GM18861 (cell line): Measurements from ENCODE around the gene TET1.
"Not testable (repeated sequence)": the region's sequence is repeated elsewhere in the genome, so short reads cannot be mapped to it uniquely, and the experiment has no call there.

Source experiments
- ATAC-seq: cut with Tn5 transposase; IDR thresholded peaks from one replicate; pipeline ENCODE4 v1.9.1; 2021; ENCODE audit not compliant: unreplicated experiment

The TET1 gene

DNA sequence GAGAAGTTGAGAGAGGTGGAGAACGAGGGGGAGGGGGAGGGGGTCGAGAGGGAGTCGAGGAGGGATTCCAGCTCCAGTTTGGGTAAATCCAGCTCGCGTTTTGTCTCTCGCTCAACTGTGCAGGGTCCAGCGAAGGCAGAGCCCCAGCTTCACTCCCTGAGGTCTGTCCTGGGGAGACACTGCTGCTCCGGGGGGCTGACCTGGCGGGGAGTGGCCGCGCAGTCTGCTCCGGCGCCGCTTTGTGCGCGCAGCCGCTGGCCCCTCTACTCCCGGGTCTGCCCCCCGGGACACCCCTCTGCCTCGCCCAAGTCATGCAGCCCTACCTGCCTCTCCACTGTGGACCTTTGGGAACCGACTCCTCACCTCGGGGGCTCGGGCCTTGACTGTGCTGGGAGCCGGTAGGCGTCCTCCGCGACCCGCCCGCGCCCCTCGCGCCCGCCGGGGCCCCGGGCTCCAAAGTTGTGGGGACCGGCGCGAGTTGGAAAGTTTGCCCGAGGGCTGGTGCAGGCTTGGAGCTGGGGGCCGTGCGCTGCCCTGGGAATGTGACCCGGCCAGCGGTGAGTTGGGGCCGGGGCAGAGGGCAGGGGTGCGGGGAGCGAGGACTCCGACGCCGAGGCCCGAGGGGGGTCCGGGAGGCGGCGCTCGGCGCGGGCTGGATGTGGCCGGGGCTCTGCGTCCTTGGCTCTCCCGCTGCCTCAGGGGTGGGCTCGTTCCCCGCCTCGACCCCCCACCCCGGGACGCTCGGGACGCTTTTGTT lies at the start of gene TET1:
TET1 (plus strand) TSS at position 152 of the 757 bp plus-strand sequence. CDS start 12,002 bp downstream, outside the sequence.
- ATAC-seq = no peak

DNA sequence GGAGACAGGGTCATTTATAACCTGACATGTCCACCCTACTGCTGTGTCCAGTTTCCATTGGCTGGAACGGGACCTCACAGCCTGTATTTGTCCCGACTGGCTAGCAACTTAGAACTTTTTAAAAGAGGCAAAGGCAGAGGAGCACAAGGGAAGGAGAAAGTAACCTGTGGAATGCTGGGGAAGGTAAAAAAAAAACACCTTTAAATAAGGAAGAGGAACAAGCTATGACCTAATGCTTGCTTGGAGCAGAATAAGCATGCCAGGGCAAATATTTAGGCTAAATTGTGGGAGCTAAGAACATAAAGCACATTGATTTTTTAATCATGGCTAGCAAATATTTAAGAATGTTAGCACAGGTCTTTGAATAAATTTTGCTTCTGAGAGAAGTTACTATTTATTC lies 43.9 kb upstream of the TET1 start:
- not testable (repeated sequence) for ATAC-seq

DNA sequence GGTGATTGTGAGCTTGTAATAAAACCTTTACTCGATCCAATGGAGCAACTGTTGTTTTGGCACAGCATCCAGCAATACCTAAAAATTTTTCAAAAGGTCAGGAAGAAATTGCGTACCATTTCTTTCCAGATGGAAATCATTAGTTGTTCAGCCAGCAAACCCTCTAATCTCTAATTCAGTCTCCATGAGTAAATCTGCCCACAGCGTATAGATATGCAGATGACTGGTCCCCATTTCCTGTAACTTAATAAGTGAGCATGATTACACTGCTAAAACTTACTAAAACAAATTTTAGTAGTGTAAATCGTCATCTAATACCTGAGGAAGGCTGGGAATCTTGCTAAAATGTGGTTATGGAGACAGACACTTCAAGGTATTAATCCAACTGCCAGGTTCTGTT lies 43.4 kb upstream of the TET1 start:
- ATAC-seq = no peak

DNA sequence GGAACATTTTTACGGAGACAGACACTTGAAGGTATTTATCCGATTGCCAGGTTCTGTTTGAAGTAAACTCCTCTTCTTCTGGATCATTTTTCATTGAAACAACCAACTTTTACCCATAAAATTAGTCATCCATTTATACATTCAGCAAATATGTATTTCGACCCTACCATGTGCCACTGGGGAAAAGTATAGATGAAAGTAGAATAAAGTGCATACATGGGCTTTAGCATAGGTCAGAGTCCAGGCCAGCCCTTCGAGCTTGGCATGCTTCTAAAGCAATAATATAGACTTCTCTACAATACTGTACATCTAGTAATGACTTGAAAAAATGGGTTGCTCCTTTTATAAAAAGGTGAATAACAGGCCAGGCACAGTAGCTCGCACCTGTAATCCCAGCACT lies 42.9 kb upstream of the TET1 start:
- no peak for ATAC-seq

DNA sequence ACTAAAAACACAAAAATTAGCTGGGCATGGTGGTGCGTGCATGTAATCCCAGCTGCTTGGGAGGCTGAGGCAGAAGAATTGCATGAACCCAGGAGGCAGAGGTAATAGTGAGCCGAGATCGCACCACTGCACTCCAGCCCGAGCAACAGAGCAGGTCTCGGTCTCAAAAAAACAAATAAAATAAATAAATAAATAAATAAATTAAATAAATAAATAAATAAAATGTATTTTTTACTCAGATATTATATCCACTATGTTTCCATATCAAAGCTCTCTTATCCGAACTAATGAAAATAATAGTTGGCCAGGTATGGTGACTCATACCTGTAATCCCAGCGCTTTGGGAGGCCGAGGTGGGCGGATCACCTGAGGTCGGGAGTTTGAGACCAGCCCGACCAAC lies 41.5 kb upstream of the TET1 start:
- not testable (repeated sequence) for ATAC-seq

DNA sequence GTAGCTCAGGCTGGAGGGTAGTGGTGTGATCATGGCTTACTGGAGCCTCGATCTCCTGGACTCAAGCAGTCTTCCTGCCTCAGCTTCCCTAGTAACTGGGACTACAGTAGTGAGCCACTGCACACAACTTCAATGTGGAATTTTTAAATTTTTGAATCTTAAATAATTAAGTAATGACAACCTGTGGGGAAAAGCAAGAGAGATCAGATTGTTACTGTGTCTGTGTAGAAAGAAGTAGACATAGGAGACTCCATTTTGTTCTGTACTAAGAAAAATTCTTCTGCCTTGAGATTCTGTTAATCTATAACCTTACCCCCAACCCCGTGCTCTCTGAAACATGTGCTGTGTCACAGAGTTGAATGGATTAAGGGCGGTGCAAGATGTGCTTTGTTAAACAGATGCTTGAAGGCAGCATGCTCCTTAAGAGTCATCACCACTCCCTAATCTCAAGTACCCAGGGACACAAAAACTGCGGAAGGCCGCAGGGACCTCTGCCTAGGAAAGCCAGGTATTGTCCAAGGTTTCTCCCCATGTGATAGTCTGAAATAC lies 34.6 kb upstream of the TET1 start:
- not testable (repeated sequence) for ATAC-seq

DNA sequence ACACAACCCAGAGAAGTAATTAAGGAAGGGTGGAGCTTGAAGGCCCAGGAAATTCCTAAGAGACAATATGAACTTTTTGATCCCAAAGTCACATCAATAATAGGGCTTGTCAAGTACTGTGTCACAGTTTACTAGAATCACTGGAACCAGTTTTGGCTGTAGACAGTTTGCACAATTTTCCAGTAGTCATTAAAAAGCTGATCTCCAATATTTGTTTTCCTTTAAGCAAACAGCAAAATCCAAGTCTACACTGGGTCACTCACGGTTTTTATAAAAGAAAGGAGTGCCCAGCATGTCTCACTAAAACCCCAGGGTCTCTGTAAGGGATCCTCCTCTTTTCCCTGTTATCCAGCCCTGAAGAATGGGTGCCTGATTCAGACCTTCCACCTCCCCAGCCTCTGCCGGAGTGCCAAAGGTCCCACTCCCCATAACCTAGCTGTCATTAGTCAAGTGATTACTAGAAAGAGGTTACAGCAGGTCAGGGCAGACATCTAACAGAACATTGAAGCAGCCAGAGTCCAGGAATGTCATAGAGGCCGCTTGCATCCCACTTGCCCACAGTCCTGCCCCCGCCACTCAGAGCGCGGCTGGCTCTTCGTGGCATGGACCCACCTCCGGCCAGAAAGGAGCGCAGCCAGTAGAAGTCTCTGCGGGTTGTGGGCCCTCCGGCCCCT lies 33.4 kb upstream of the TET1 start:
- ATAC-seq = peak; percentile 47

DNA sequence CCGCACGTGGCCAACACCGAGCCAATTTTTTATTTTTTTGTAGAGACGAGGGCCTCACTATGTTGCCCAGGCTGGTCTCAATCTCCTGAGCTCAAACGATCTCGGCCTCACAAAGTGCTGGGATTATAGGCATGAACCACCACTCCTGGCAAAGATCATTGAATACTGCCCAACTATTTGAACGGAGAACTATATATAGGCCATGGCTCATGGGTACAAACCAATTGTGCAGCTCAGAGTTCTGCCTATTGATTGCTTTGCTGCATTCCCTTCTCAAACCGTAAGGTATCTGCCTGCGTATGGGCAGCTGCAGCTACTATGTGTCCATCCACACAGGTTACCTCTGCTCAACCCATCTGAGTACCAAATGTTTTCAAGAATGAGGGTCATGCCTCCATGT lies 23.2 kb upstream of the TET1 start:
- ATAC-seq = no peak

DNA sequence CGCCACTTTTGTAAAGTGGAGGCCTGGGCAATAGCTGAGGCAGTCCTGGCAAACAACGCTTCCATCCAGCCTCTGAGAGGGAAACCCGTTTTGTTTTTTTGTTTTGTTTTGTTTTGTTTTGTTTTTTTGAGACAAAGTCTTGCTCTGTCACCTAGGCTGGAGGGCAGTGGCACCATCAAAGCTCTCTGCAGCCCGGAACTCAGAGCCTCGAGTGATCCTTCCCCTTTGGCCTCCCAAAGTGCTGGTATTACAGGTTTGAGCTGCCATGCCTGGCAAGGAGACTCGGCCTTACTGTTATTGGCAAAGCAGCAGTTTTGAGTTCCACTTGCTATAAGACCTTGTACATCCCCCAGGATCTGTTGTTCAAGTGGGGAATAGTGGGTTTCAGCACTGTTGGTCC lies 22.3 kb upstream of the TET1 start:
- no peak for ATAC-seq

DNA sequence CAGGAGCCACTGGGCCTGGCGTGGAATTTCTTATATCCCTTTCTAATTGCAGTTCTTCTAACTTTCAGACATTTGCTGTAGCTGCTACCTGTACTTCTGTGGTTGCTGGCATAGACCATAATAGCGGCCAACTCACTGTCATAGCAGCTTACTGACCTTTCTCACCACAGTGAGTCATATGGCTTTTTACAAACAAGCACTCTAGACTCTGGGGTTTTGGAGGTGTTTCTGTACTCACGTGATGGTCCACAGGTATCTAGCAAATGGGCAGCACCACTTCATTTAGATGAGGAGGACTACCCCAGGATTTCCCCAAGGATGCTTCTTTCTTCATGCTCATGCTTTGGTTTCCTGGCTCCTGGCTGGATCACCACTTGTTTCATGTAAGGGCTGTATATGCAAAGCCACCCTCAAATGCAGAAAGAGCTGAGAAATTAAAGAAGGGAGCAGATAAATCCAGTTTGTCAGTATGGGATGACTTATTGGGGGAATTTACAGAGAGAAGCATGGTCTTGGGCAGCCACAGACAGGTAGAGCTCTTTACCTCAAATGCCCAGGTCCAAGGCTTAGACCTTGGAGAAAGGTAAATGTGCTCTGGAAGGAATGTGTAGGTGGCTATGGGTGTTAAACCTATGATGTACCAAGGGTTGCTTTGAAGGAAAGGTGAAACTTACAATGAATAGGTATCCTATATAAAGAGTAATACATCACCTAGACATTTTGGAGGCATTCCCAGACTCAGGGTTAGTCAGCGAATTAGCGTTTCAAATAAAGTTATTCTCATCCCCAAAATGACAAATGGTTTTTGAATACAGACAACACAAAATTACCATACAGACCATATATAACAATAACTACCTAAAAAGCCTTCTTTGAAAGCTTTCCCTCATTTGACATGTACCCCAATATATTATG lies 16.9 kb upstream of the TET1 start:
- ATAC-seq = no peak

DNA sequence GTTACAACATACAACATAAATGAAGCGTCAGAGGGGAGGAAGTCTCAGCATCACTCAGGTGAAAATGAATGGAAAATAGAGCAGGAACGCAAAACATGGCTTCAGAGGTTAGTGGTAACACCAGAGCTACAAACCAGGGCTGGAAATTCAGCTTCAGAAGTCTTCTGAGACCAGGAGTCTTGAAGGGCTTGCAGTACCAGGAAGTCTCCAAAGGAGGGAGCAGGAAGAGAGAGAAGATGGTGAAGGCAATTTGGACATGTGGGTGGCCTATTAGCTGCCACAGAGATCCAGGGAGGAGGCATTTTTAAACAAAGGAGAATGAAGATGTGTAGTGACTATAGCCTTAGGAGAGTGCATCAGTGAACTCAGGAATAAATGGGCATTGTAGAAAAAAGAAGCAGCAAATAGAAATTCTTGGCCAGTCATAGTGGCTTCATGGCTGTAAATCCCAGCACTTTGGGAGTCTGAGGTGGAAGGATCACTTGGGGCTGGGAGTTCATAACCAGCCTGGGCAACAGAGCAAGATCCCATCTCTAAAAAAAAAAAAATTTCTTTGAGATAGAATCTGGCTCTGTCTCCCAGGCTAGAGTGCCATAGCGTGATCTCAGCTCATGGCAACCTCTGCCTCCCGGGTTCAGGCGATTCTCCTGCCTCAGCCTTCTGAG lies 9.3 kb upstream of the TET1 start:
- no peak for ATAC-seq

DNA sequence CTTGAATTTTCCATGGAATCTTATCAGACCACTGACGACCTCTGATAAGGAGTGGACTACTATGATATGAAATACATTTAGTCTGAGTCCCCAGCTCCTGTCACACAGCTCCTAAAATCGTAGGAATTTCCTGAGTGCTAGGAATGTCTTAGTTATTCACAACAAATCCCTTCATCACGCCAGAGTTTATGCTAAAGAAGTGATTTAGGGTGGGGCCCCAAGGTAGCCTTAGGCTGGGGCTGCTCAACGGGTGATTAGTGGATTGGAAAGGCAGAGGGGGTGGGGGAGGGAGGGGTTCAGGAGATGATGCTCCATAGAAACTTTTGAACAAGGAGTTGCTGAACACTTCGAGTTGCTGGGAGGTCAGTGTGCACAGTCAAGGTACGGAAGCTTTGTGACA lies 7.0 kb upstream of the TET1 start:
- no peak for ATAC-seq

DNA sequence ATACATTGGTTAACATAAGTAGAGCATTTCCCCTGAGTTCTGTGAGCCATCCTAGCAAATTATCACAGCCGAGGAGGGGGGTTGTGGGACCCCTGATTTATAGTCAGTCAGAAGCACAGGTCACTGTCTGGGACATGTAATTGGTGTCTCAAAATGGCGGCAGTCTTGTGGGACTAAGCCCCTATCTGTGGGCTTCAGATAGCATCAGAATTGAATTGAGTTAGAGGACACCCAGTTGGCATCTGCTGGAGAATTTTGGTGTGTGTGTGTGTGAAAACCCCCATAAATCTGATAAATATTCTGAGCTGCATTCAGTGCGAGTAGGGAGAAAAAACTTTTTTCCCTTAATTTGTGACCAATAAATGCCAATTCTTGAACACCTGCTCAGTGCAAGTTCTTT lies 6.5 kb upstream of the TET1 start:
- ATAC-seq = no peak

DNA sequence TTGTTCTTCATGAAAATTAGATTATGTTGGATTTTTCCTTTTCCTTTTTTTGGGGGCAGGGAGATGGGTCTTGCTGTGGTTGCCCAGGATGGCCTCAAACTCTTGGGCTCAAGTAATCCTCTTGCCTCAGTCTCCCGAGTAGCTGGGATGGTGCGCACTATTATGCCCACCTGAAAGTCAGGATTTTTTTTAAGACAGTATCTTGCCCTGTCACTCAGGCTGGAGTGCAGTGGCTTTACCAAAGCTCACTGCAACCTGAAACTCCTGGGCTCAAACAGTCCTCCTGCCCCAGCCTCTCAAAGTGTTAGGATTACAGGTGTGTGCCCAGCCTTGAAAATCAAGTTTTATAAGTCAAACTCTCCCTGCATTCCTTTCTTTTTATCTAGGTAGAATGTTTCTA lies 1.7 kb upstream of the TET1 start:
- ATAC-seq = no peak

DNA sequence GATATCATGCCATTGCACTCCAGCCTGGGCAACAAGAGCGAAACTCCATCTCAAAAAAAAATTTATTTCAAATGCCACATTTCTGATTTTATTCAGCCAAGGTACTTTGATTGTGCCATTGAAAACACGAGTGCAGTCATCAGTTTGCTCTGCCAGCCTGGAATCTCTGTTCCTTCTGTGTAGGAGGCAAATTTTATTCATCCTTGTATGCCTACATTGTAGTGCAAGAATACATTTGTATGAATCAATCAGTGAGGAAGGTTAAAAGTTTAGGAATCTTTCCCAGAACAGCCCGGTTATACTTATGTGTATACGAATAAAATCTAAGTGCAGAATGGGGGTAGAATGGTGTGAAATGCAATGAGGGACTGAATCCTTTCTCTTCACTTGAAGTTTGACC lies 886 bp upstream of the TET1 start:
- ATAC-seq = no peak

DNA sequence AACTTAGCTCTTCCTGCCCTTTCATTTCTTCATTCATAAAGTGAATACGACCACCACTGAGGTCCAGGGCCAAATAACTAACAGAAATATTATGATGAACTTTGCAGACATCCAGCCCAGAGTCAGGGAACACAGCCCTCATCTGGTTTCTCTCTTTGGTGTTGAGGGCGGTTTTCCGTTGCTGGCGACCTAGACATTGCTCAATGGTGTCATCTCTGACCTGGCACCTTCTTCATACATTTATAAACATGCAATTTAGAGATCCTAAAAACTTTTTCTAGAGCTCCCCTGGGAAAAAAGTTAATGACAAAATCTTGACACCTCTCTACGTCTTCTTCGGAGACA lies 324 bp upstream of the TET1 start:
- ATAC-seq = no peak

DNA sequence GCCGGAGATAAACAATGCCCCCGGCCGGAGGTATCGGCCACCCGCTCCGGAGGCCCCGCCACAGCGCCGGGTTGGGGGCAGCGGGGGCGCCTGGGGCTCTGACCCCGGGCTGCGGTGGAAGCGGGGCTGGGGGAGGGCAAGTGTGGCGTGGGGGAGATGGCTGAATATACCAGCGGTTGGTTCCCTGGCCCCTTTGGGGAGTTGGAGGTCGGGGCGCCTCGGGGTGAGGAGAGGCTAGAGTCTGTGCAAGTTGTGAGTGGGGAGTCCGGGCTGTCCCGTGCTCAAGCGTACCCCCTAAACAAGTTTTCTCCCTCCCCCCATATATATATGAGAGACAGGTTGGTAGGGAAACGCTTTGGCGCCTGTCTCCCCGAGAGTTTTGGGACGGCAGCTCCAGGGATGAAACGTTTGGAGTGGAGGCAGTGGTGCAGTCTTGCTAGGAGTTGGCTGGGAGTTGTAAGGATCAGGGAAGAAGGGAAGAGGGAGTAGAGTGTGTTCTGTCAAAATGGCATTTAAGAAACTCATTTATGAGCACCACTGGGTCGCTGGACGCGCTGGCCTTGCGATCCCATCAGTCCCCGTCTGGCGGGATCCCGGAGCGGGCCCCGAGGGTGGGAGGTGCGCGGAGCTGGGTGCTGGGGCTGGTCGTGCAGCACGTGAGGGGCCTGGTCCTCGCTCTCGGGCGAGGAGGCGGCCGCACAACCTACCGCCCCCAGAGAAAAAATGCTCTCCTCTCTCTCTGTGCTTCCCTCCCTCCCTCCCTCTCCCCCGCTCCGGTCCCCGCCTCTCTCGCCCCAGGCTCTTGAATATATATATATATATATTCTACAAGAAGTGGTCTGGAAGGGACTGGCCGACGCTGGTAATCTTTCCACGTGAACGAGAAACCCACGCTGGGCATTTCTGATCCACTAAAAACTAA lies 1.1 kb downstream of the TET1 start:
- ATAC-seq = no peak

DNA sequence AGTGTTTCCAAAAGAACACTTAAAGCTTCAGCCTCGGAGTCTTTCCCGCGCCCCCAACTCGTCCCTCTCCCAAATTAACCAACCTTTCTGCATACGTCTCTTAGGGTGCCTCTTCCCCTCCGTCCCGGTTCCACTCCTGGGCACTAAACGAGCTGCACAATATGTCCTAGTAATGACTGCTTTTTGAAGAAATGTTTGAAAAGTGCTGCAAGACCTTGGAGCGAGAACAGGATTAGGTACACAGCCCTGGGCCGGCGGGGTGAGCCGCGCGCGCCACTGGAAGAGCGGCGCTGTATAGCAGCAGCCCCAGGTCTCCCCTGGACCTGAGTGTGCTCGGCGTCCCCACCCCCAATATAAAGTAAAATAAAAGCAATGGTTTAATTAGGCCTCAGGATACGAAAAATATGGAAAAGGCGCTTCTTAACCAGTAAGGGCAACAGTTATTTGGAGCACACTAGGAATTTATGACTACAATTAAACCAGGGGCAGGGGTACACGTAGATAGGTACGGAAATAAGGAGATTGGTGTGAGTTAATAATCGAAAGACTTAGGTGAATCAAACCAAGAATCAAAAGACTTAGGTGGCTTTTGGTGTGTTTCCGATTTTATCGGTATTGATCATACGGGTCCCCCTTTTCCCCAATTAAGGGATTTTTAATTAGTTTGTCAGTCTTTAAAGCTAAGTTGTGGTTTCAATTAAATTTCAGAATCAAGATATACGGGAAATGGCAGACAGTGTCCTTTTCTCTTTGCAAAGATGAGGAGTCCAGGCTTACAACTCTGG lies 1.9 kb downstream of the TET1 start:
- no peak for ATAC-seq
